Epithelial cell of esophagus (primary cell): ENCODE measurements around the gene BTBD7.
A peak's percentile ranks its signal among the peaks of the same experiment; 100 is the strongest.

ENCODE experiments used
- DNase-seq: peaks from one replicate; pipeline ENCODE4 v3.0.0; 2010; ENCODE audit warnings: low read depth
- H3K4me3 ChIP-seq: 2 replicates; pipeline ENCODE4 v1.5.1; 2011; ENCODE audit warnings: mild to moderate bottlenecking, low read length, control low read depth
- TF ChIP-seq, protein P1 (sequence below): IDR thresholded peaks from 2 replicates; pipeline ENCODE4 v1.5.1; 2011; ENCODE audit warnings: low read depth, mild to moderate bottlenecking, low read length, control low read depth, inconsistent platforms; ENCODE audit not compliant: insufficient read depth; ENCODE audit errors: missing control alignments

The BTBD7 gene

DNA sequence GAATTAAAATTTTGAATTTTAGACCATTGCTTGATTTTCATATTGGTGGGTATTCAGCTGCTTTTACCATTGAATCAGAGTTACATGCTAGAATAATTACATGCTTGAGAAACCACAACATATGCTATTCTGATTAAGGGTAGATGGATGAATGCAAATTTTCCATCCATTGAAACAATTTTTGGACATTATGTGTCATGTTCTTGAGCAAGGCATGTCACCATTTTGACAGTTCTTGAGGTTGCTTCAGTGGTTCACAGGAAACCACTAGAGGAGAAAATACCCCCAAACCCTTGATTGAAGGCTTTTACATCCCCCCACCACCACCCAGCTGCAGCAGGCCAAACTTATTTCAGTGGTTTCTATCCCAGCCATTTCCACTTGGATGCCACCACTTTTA lies 112.3 kb downstream of the BTBD7 start:
- no peak for DNase-seq
- TF ChIP-seq, protein P1, sequence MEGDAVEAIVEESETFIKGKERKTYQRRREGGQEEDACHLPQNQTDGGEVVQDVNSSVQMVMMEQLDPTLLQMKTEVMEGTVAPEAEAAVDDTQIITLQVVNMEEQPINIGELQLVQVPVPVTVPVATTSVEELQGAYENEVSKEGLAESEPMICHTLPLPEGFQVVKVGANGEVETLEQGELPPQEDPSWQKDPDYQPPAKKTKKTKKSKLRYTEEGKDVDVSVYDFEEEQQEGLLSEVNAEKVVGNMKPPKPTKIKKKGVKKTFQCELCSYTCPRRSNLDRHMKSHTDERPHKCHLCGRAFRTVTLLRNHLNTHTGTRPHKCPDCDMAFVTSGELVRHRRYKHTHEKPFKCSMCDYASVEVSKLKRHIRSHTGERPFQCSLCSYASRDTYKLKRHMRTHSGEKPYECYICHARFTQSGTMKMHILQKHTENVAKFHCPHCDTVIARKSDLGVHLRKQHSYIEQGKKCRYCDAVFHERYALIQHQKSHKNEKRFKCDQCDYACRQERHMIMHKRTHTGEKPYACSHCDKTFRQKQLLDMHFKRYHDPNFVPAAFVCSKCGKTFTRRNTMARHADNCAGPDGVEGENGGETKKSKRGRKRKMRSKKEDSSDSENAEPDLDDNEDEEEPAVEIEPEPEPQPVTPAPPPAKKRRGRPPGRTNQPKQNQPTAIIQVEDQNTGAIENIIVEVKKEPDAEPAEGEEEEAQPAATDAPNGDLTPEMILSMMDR = no peak

GRCh38 chr14:93219103-93219726 lies 113.6 kb downstream of the BTBD7 start:
- TF ChIP-seq, protein P1 = peak; percentile 80
- no peak overlapping the region for H3K4me3 ChIP-seq
- DNase-seq = peak; percentile 83

More for the DNA sequence above, 112.3 kb downstream of the BTBD7 start:
- H3K4me3 ChIP-seq = no peak overlapping the region

GRCh38 chr14:93214598-93214997 lies 118.2 kb downstream of the BTBD7 start:
- no peak for DNase-seq
- TF ChIP-seq, protein P1 = no peak
- no peak overlapping the region for H3K4me3 ChIP-seq

- no peak for DNase-seq
- TF ChIP-seq, protein P1 = no peak
- H3K4me3 ChIP-seq = no peak overlapping the region
These were observed 120.4 kb downstream of the BTBD7 start for GRCh38 chr14:93212432-93212831.

GRCh38 chr14:93207468-93208308 lies 125.1 kb downstream of the BTBD7 start:
- DNase-seq = peak; percentile 55
- TF ChIP-seq, protein P1 = peak; percentile 8
- H3K4me3 ChIP-seq = peak overlapping the region; percentile 91

DNA sequence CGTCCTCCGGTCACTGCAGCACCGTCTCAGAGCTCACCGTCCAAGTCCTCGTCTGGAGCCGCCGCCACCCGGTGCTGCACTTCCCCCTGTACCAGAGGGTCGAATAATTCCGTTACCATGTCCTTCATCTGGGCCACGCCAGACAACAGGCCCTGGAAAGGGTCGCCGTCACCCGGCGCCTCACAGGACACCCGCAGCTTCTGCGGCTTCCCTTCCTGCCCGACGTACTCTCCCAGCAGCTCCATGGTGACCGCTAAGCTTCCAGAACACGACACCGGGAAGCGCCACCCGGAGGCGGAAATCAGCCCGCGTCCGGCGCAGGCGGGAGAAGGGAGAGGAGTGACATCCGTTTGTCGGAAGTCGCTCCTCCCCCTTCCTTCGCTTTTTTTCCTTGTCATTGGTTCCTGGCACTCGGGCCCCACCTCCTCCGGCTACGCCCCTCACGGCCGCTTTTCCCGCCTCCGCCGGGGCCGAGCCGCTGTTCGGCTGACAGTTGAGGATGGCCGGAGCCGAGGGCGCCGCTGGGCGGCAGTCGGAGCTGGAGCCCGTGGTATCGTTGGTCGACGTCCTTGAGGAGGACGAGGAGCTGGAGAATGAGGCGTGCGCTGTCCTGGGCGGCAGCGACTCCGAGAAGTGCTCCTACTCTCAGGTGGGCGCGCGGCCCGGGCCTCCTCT lies 125.9 kb downstream of the BTBD7 start, which contains the start of the genes GON7 and UBR7:
GON7 (minus strand) TSS at position 273 of the 675 bp plus-strand sequence; CDS start at position 245, 28 bp downstream.
UBR7 (plus strand) TSS at position 464 of the 675 bp plus-strand sequence; CDS start at position 500, 36 bp downstream.
- TF ChIP-seq, protein P1 = peak; percentile 31
- DNase-seq = peak; percentile 99
- peak within 1 kb of the TSS; percentile 91 for H3K4me3 ChIP-seq
